ENCODE data around the gene MAP3K6.

Gene MAP3K6

GRCh38 chr1:27345272-27345671, 21.5 kb downstream of the MAP3K6 start:
- no peak overlapping the region for H3K4me3 ChIP-seq (ENCODE audit: low read depth, low read length)
- no peak for DNase-seq (ENCODE audit: low read depth, low spot score)
- CTCF ChIA-PET, result interaction anchor here (0.6 to 8.2 kb wide), 6 partner anchors 12 to 223 kb away, joined by 3 to 100 read pairs (median 10); partner anchors contain the start of gene MAP3K6
- no peak for TF ChIP-seq CTCF (IDR thresholded peaks at IDR 0.05; ENCODE audit: insufficient read depth, low read length, missing control alignments)
- POLR2A ChIA-PET, result no interaction called here

- H3K4me3 ChIP-seq (ENCODE audit: low read depth, low read length), result no peak overlapping the region
- POLR2A ChIA-PET, result no interaction called here
- CTCF ChIA-PET, result interaction anchor here (0.7 to 8.2 kb wide), 6 partner anchors 10 to 43 kb away, joined by 3 to 100 read pairs (median 5); partner anchors contain the start of gene MAP3K6
- no peak for TF ChIP-seq CTCF (IDR thresholded peaks at IDR 0.05; ENCODE audit: insufficient read depth, low read length, missing control alignments)
- DNase-seq (ENCODE audit: low read depth, low spot score), result no peak
Observed at GRCh38 chr1:27343639-27344025, 23.1 kb downstream of the MAP3K6 start.

GRCh38 chr1:27342778-27343638, 23.8 kb downstream of the MAP3K6 start:
- no peak for DNase-seq (ENCODE audit: low read depth, low spot score)
- H3K4me3 ChIP-seq (ENCODE audit: low read depth, low read length), result no peak overlapping the region
- TF ChIP-seq CTCF (IDR thresholded peaks at IDR 0.05; ENCODE audit: insufficient read depth, low read length, missing control alignments), result no peak
- POLR2A ChIA-PET, result interaction anchor here (0.9 kb wide), 1 partner anchor 11 kb away, joined by 3 read pairs; no protein-coding TSS in a partner anchor
- CTCF ChIA-PET, result interaction anchor here (0.7 to 8.2 kb wide), 6 partner anchors 10 to 42 kb away, joined by 3 to 100 read pairs (median 7); partner anchors contain the start of gene MAP3K6

GRCh38 chr1:27342391-27342777, 24.4 kb downstream of the MAP3K6 start:
- POLR2A ChIA-PET, result interaction anchor here (0.9 kb wide), 1 partner anchor 10 kb away, joined by 3 read pairs; no protein-coding TSS in a partner anchor
- CTCF ChIA-PET, result interaction anchor here (1.7 to 8.2 kb wide), 3 partner anchors 9 to 24 kb away, joined by 9 to 100 read pairs (median 69); partner anchors contain the start of gene MAP3K6

GRCh38 chr1:27341525-27342252, 25.1 kb downstream of the MAP3K6 start, which contains the start of gene SYTL1:
Gene SYTL1, plus strand, starts transcription at chr1:27342022. Its CDS starts 3,313 bp downstream, at chr1:27345335.
- DNase-seq (ENCODE audit: low read depth, low spot score), result no peak
- TF ChIP-seq CTCF (IDR thresholded peaks at IDR 0.05; ENCODE audit: insufficient read depth, low read length, missing control alignments), result no peak
- peak within 1 kb of the TSS; percentile 33 for H3K4me3 ChIP-seq (ENCODE audit: low read depth, low read length)
- CTCF ChIA-PET, result interaction anchor here (0.8 to 8.2 kb wide), 6 partner anchors 8 to 321 kb away, joined by 3 to 100 read pairs (median 6); partner anchors contain the start of gene MAP3K6
- POLR2A ChIA-PET, result interaction anchor here (0.8 kb wide), 1 partner anchor 54 kb away, joined by 3 read pairs; no protein-coding TSS in a partner anchor

More at GRCh38 chr1:27342391-27342777, 24.4 kb downstream of the MAP3K6 start:
- DNase-seq (ENCODE audit: low read depth, low spot score), result no peak
- H3K4me3 ChIP-seq (ENCODE audit: low read depth, low read length), result no peak overlapping the region; the same call in 1 of the 2 replicates
- TF ChIP-seq CTCF (IDR thresholded peaks at IDR 0.05; ENCODE audit: insufficient read depth, low read length, missing control alignments), result no peak

Data from AG04449 (cell line).